Upper lobe of left lung (tissue), 6 donors: ENCODE data around the gene MASP1. TPM values are rescaled to one million over a fixed set of nuclear protein-coding genes. Genes with fewer than 3 reads are reported as not detected.
A peak's percentile ranks its signal among the peaks of the same experiment; 100 is the strongest.

Experiments used
- ATAC-seq, 2 donors: fragments of 200-7000 bp; cut with Tn5 transposase; one replicate each; pipeline ENCODE4 v1.9.1; 2022; ENCODE audit warnings: mild to moderate bottlenecking in 2 of 2, moderate library complexity in 2 of 2; ENCODE audit not compliant: low FRiP score in 2 of 2
- DNase-seq, 2 donors: peaks; one replicate each; pipeline ENCODE4 v3.0.0-alpha.2; 2019 to 2020
- H3K27ac ChIP-seq, 4 donors: fragments of 200-600 bp; sonication (generic); one replicate each; pipeline ENCODE4 v1.5.1; 2016 to 2019
- H3K27me3 ChIP-seq, 4 donors: fragments of 200-600 bp; sonication (generic); one replicate each; pipeline ENCODE4 v1.5.1; 2017 to 2019
- H3K36me3 ChIP-seq, 4 donors: fragments of 200-600 bp; sonication (generic); one replicate each; pipeline ENCODE4 v1.5.1; 2016 to 2019
- H3K4me1 ChIP-seq, 4 donors: fragments of 200-600 bp; sonication (generic); one replicate each; pipeline ENCODE4 v1.5.1; 2018 to 2019
- H3K4me3 ChIP-seq, 4 donors: fragments of 200-600 bp; sonication (generic); one replicate each; pipeline ENCODE4 v1.5.1; 2017 to 2019; ENCODE audit warnings: mild to moderate bottlenecking in 2 of 4, moderate library complexity in 1 of 4
- H3K9me3 ChIP-seq, 4 donors: fragments of 200-600 bp; sonication (generic); one replicate each; pipeline ENCODE4 v1.5.1; 2018 to 2019
- EP300 ChIP-seq, 4 donors: sonication (generic); formaldehyde crosslinking; IDR thresholded peaks; one replicate each; pipeline ENCODE4 v1.5.1; 2017; ENCODE audit warnings: antibody characterized with exemption in 4 of 4, control low read depth in 2 of 4
- POLR2A ChIP-seq, 4 donors: fragments of 450-650 bp; IDR thresholded peaks; one replicate each; pipeline ENCODE4 v1.5.1; 2016 to 2017; ENCODE audit warnings: antibody characterized with exemption in 4 of 4, mild to moderate bottlenecking in 2 of 4
- POLR2AphosphoS5 ChIP-seq, 2 donors: sonication (generic); formaldehyde crosslinking; IDR thresholded peaks; one replicate each; pipeline ENCODE4 v1.5.1; 2017; ENCODE audit warnings: antibody characterized with exemption in 2 of 2
- WGBS, 2 donors: methylation state at CpG; one replicate each; pipeline ENCODE4 v1.1.5; 2017 to 2018; 5-methylcytosine and 5-hydroxymethylcytosine counted together
- total RNA-seq, 6 donors: library from RNA; depleted of rRNA in 4 of 6; stranded (reverse); fragments of >200 nt in 4 of 6; gene quantifications; one replicate each; pipeline versions ENCODE4 v1.1.0 to v1.2.1, GENCODE V29; 2016 to 2021
- TF ChIP-seq, protein P1 (sequence below), 6 experiments: fragments of 450-650 bp in 4 of 6; fragments of 200-600 bp in 2 of 6; sonication (generic) in 2 of 6; IDR thresholded peaks; one replicate each; pipeline ENCODE4 v1.5.1; 2016 to 2019; ENCODE audit warnings: antibody characterized with exemption in 6 of 6
- donor health status: DM: no; HTN: no; CAD: no; lungs with moderate emphysema.
- donor health status: DM: no; HTN: yes; CAD: no; lungs with severe emphysema.

The MASP1 gene
- total RNA-seq, 6 donors from 2014 or later, result 0.22 to 5.9 (median 1.8) TPM

DNA sequence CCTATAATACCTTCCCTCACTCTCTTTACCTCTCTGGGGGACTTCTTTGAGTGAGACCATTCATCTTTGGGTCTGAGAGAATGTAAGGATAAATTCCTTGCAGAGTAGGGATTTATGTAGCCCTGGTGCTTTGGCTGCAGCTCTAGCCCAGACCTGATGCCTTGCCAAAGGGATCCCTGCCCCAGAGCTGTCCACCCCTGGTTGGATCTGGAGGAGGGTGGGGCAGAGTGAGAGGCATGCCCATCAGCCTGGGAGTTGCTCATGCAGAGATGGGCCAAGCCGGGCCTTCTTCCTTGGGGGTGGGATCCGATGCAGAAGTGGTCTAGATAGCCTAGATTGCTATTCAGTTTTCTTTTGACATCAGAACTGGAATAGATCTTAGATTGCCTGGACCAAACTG is 62.8 kb downstream of the MASP1 start:
- Histone ChIP-seq H3K36me3 (no peaks in the 10 kb centered on the region), H3K4me3 (no peak overlapping the region), H3K4me1 (no peaks in the 10 kb centered on the region), H3K27ac (no peak overlapping the region), H3K27me3 (no peaks in the 10 kb centered on the region), H3K9me3 (no peaks in the 10 kb centered on the region)
- ATAC-seq (peak in 1 of 2 donors; percentile 6), DNase-seq (no peak)
- WGBS, 2 donors, result 85 to 100% methylated on average over 2 of the region's 2 CpGs
- TF ChIP-seq POLR2A (IDR thresholded peaks at IDR 0.05) (no peak), POLR2AphosphoS5 (IDR thresholded peaks at IDR 0.05) (no peak)
- TF ChIP-seq, protein P1, sequence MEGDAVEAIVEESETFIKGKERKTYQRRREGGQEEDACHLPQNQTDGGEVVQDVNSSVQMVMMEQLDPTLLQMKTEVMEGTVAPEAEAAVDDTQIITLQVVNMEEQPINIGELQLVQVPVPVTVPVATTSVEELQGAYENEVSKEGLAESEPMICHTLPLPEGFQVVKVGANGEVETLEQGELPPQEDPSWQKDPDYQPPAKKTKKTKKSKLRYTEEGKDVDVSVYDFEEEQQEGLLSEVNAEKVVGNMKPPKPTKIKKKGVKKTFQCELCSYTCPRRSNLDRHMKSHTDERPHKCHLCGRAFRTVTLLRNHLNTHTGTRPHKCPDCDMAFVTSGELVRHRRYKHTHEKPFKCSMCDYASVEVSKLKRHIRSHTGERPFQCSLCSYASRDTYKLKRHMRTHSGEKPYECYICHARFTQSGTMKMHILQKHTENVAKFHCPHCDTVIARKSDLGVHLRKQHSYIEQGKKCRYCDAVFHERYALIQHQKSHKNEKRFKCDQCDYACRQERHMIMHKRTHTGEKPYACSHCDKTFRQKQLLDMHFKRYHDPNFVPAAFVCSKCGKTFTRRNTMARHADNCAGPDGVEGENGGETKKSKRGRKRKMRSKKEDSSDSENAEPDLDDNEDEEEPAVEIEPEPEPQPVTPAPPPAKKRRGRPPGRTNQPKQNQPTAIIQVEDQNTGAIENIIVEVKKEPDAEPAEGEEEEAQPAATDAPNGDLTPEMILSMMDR (IDR thresholded peaks at IDR 0.05), result no peak

DNA sequence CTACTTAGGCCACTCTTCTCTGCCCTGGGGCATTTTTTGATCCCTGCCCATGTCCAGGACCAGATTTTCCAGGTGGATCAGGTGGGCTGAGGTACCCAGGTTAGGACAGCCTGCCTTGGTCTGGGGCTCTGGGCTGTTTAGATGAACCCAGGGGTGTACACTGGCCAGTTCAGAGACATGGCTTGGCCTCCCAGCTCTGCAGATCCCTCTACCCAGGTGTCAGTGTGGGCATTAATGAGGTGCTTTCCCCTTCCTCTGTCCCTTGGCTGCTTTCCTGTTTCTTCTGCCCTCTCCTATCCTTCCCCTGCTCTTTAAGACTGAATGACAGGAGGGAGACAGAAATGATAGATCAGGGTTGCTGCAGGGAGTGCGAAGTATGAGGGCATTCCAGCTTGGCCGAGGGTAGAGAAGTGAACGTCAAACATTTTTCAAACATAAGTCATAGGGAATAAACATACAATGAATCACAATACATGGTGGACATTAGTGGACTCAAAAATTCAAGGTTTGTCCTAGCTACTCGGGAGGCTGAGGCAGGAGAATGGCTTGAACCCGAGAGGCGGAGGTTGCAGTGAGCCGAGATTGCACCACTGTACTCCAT is 63.8 kb downstream of the MASP1 start:
- TF ChIP-seq POLR2A (IDR thresholded peaks at IDR 0.05) (no peak), POLR2AphosphoS5 (IDR thresholded peaks at IDR 0.05) (no peak), EP300 (IDR thresholded peaks at IDR 0.05) (no peak)
- TF ChIP-seq, protein P1 (IDR thresholded peaks at IDR 0.05), result no peak
- DNase-seq (no peak), ATAC-seq (no peak)
- Histone ChIP-seq H3K27ac (no peak overlapping the region), H3K4me1 (no peaks in the 10 kb centered on the region), H3K4me3 (no peak overlapping the region), H3K9me3 (no peaks in the 10 kb centered on the region), H3K36me3 (no peaks in the 10 kb centered on the region), H3K27me3 (no peaks in the 10 kb centered on the region)
- 77 to 91% methylated on average over 7 of the region's 7 CpGs for WGBS, 2 donors

DNA sequence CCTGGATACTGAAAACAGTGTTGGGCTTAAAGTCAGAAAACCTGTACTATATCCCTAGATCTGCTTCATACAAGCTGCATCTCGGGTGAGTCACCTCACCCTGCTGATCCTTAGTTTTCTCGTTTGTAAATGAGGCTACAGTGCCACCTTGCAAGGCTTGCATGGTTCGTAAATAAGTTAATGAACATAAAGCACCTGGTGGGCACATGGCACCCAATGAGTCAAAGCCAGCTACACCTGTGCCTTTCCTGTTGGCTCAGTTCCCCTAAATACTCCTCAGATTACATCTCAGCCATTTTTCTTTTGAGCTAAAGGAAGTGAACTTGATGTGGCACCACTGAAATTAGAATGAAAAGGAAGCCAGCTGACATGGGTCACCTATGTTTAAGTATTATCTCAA is 67.7 kb downstream of the MASP1 start:
- Histone ChIP-seq H3K4me1 (no peaks in the 10 kb centered on the region), H3K27ac (no peak overlapping the region), H3K36me3 (no peaks in the 10 kb centered on the region), H3K9me3 (no peaks in the 10 kb centered on the region), H3K27me3 (no peaks in the 10 kb centered on the region), H3K4me3 (no peak overlapping the region)
- DNase-seq (no peak), ATAC-seq (no peak)
- 83 to 87% methylated on average over 3 of the region's 3 CpGs for WGBS, 2 donors
- TF ChIP-seq POLR2AphosphoS5 (IDR thresholded peaks at IDR 0.05), result no peak
- TF ChIP-seq EP300 (IDR thresholded peaks at IDR 0.05), result no peak
- TF ChIP-seq POLR2A (IDR thresholded peaks at IDR 0.05), result no peak
- TF ChIP-seq, protein P1 (IDR thresholded peaks at IDR 0.05), result no peak

DNA sequence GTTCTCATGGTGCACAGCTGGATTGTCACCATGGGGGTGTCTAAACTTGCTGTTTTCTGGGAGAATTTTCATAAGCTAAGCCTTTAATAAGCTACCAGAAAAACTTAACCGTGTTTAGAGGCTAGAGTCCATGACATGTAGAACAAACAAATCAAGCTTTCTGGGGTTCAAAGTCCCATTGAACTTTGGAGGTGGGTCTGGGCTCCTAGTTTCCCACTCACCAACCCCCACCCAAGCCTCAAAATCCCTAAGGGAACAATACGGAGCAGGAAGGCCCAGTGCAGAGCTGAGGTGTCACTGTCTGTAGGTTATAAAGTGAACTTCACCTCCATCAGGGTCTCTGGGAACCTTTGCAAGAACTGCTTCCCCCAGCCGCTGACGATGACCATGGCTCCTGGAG is 68.7 kb downstream of the MASP1 start:
- Histone ChIP-seq H3K9me3 (no peaks in the 10 kb centered on the region), H3K4me1 (no peaks in the 10 kb centered on the region), H3K27ac (no peak overlapping the region), H3K27me3 (no peaks in the 10 kb centered on the region), H3K36me3 (no peaks in the 10 kb centered on the region), H3K4me3 (no peak overlapping the region)
- ATAC-seq (no peak), DNase-seq (no peak)
- TF ChIP-seq POLR2AphosphoS5 (IDR thresholded peaks at IDR 0.05) (no peak), EP300 (IDR thresholded peaks at IDR 0.05) (no peak), POLR2A (IDR thresholded peaks at IDR 0.05) (no peak)
- TF ChIP-seq, protein P1 (IDR thresholded peaks at IDR 0.05), result no peak
- 84 to 92% methylated on average over 4 of the region's 4 CpGs for WGBS, 2 donors

DNA sequence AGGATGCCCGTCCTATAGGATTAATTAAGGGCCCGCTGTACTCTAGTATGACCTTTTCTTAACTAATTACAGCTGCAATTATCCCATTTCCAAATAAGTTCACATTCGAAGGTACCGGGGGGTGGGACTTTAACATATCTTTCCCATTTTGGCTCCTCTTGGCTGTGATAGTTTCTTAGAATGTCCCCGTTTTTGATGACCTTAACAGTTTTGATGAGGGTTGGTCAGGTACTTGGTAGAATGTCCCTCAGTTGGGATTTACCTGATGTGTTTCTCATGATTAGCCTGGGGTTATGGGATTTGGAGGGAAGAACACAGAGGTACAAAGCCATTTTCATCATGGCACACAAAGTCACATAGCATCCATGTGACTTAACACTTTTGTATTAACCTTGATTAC is 76.1 kb downstream of the MASP1 start:
- ATAC-seq, result no peak
- WGBS, 2 donors, result 96 to 100% methylated on average over 5 of the region's 5 CpGs

More for the DNA sequence above, 76.1 kb downstream of the MASP1 start:
- Histone ChIP-seq H3K27me3 (no peaks in the 10 kb centered on the region), H3K36me3 (no peaks in the 10 kb centered on the region), H3K4me1 (peaks cover 0 to 4% (median 2%) of the 10 kb centered on the region in 4 donors), H3K27ac (no peak overlapping the region), H3K4me3 (no peak overlapping the region), H3K9me3 (no peaks in the 10 kb centered on the region)
- DNase-seq, result no peak
- no peak for TF ChIP-seq POLR2AphosphoS5 (IDR thresholded peaks at IDR 0.05)
- TF ChIP-seq POLR2A (IDR thresholded peaks at IDR 0.05), result no peak
- TF ChIP-seq, protein P1 (IDR thresholded peaks at IDR 0.05), result no peak
- no peak for TF ChIP-seq EP300 (IDR thresholded peaks at IDR 0.05)
